Liver (tissue), 9 donors: ENCODE measurements around the gene ABCE1. TPM values are rescaled to one million over a fixed set of nuclear protein-coding genes. Genes with fewer than 3 reads are reported as not detected.

Experiments used
- DNase-seq: peaks from one replicate; pipeline ENCODE4 v3.0.0-alpha.2; 2017; ENCODE audit warnings: low spot score
- H3K27ac ChIP-seq, 2 donors: one replicate each; pipeline ENCODE4 v1.7.0; 2013; ENCODE audit warnings: inconsistent platforms in 2 of 2, low read length in 2 of 2, control low read depth in 1 of 2, low read depth in 1 of 2, mild to moderate bottlenecking in 1 of 2
- H3K27me3 ChIP-seq, 4 donors: one replicate each; pipeline versions ENCODE4 v1.6.1 to v1.7.0; 2013; ENCODE audit warnings: low read length in 3 of 4, inconsistent platforms in 1 of 4, mild to moderate bottlenecking in 1 of 4, moderate library complexity in 1 of 4; ENCODE audit not compliant: control insufficient read depth in 4 of 4, insufficient read depth in 4 of 4
- H3K36me3 ChIP-seq, 4 donors: one replicate each; pipeline versions ENCODE4 v1.6.1 to v1.7.0; 2013; ENCODE audit warnings: low read length in 3 of 4, mild to moderate bottlenecking in 3 of 4, low read depth in 1 of 4, moderate library complexity in 1 of 4; ENCODE audit not compliant: control insufficient read depth in 4 of 4, insufficient read depth in 3 of 4
- H3K4me1 ChIP-seq, 4 donors: one replicate each; pipeline versions ENCODE4 v1.6.1 to v1.7.0; 2013; ENCODE audit warnings: low read length in 3 of 4, mild to moderate bottlenecking in 3 of 4, moderate library complexity in 1 of 4; ENCODE audit not compliant: control insufficient read depth in 4 of 4, insufficient read depth in 4 of 4
- H3K4me3 ChIP-seq, 3 donors: one replicate each; pipeline versions ENCODE4 v1.6.1 to v1.7.0; 2013; ENCODE audit warnings: low read length in 3 of 3, control low read depth in 1 of 3, low read depth in 1 of 3, mild to moderate bottlenecking in 1 of 3
- H3K9ac ChIP-seq, 2 donors: one replicate each; pipeline ENCODE4 v1.7.0; 2013; ENCODE audit warnings: low read length in 2 of 2, mild to moderate bottlenecking in 2 of 2, moderate library complexity in 2 of 2, control low read depth in 1 of 2, low read depth in 1 of 2
- H3K9me3 ChIP-seq, 4 donors: one replicate each; pipeline versions ENCODE4 v1.6.1 to v1.7.0; 2013; ENCODE audit warnings: low read length in 3 of 4; ENCODE audit not compliant: control insufficient read depth in 4 of 4
- EGR1 ChIP-seq, 2 donors: IDR thresholded peaks; 2 replicates each; pipeline ENCODE4 v1.6.1; 2016 to 2018; ENCODE audit warnings: antibody characterized with exemption in 2 of 2, low read depth in 2 of 2
- FOXA1 ChIP-seq: IDR thresholded peaks from 2 replicates; pipeline ENCODE4 v1.6.1; 2016; ENCODE audit warnings: antibody characterized with exemption
- FOXA2 ChIP-seq: IDR thresholded peaks from 2 replicates; pipeline ENCODE4 v1.6.1; 2016; ENCODE audit warnings: antibody characterized with exemption
- GABPA ChIP-seq, 2 donors: IDR thresholded peaks in 1 of 2; conservative IDR thresholded peaks in 1 of 2; 2 replicates each; pipeline ENCODE4 v1.6.1; 2016; ENCODE audit warnings: antibody characterized with exemption in 2 of 2, mild to moderate bottlenecking in 1 of 2, moderate library complexity in 1 of 2
- HNF4A ChIP-seq, 2 donors: conservative IDR thresholded peaks; 2 replicates each; pipeline ENCODE4 v1.6.1; 2016; ENCODE audit warnings: antibody characterized with exemption in 2 of 2, mild to moderate bottlenecking in 2 of 2
- HNF4G ChIP-seq: IDR thresholded peaks from 2 replicates; pipeline ENCODE4 v1.6.1; 2016; ENCODE audit warnings: antibody characterized with exemption
- JUND ChIP-seq, 2 donors: IDR thresholded peaks; 2 replicates each; pipeline ENCODE4 v1.6.1; 2016; ENCODE audit warnings: antibody characterized with exemption in 2 of 2
- NR2F2 ChIP-seq: IDR thresholded peaks from 2 replicates; pipeline ENCODE4 v1.6.1; 2016; ENCODE audit warnings: antibody characterized with exemption
- RAD21 ChIP-seq, 2 donors: IDR thresholded peaks; 2 replicates each; pipeline ENCODE4 v1.6.1; 2016; ENCODE audit warnings: antibody characterized with exemption in 2 of 2, mild to moderate bottlenecking in 2 of 2
- RXRA ChIP-seq, 2 donors: IDR thresholded peaks; 2 replicates each; pipeline ENCODE4 v1.6.1; 2017 to 2018; ENCODE audit warnings: antibody characterized with exemption in 2 of 2, mild to moderate bottlenecking in 1 of 2
- SP1 ChIP-seq: IDR thresholded peaks from 2 replicates; pipeline ENCODE4 v1.6.1; 2018; ENCODE audit warnings: antibody characterized with exemption, mild to moderate bottlenecking
- TAF1 ChIP-seq: conservative IDR thresholded peaks from 2 replicates; pipeline ENCODE4 v1.6.1; 2016; ENCODE audit warnings: antibody characterized with exemption, mild to moderate bottlenecking
- YY1 ChIP-seq: IDR thresholded peaks from 2 replicates; pipeline ENCODE4 v1.6.1; 2016; ENCODE audit warnings: antibody characterized with exemption, mild to moderate bottlenecking
- WGBS: extraction: QIAGEN DNeasy Blood & Tissue Kit; methylation state at CpG from one replicate; pipeline ENCODE4 v1.1.7; 2013; 5-methylcytosine and 5-hydroxymethylcytosine counted together
- polyA plus RNA-seq, 2 donors: library from polyadenylated mRNA; stranded (reverse) in 1 of 2; unstranded in 1 of 2; fragments of 200-250 nt in 1 of 2; fragments of >200 nt in 1 of 2; fragmentation: Nextera tagmentation in 1 of 2; extraction: Ambion mirVana in 1 of 2; gene quantifications; one replicate each; pipeline versions ENCODE4 v1.2.1 to v1.2.3, GENCODE V29; 2013 to 2015
- total RNA-seq, 2 donors: library from RNA; depleted of rRNA; stranded (reverse); fragments of >200 nt; gene quantifications; one replicate each; pipeline ENCODE4 v1.2.3, GENCODE V29; 2014
- TF ChIP-seq, protein P1 (sequence below): IDR thresholded peaks from 2 replicates; pipeline ENCODE4 v1.6.1; 2016; ENCODE audit warnings: antibody characterized with exemption
- TF ChIP-seq, protein P2 (sequence below): IDR thresholded peaks from 2 replicates; pipeline ENCODE4 v1.6.1; 2016; ENCODE audit warnings: antibody characterized with exemption, mild to moderate bottlenecking
- TF ChIP-seq, protein P3 (sequence below): IDR thresholded peaks from 2 replicates; pipeline ENCODE4 v1.6.1; 2016; ENCODE audit warnings: antibody characterized with exemption
- TF ChIP-seq, protein P4 (sequence below): fragments of 150-350 bp; IDR thresholded peaks from 2 replicates; pipeline ENCODE4 v1.5.1; 2017; ENCODE audit warnings: improper control_type of control experiment, low read depth, low read length; ENCODE audit not compliant: missing input control
- TF ChIP-seq, protein P5 (sequence below): IDR thresholded peaks from 2 replicates; pipeline ENCODE4 v1.6.1; 2016; ENCODE audit warnings: antibody characterized with exemption
- donor health status: healthy.
- donor health status: healthy.
- donor health status: healthy.
- donor health status: healthy.
- donor health status: healthy.

Gene ABCE1
- total and polyA plus RNA-seq, 4 donors = 12.7 to 59.8 (median 31.0) TPM

DNA sequence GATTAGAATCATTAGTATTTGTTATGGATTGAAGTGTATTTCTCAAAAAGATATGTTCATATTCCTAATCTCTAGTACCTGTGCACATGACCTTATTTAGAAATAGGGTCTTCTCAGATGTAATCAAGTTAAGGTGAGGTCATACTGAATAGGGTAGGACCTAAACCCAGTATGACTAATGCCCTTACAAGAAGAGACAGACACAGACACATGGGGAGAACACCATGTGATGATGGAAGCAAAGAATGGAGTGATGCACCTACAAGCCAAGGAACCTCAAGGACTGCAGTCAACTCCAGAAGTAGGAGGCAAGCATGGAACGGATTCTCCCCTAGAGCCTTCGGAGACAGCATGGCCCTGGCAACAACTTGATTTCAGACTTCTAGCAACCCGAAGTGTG lies 50.9 kb downstream of the ABCE1 start:
- Histone ChIP-seq H3K9me3 (no peaks in the 10 kb centered on the region), H3K9ac (no peak overlapping the region), H3K4me3 (no peak overlapping the region), H3K4me1 (no peaks in the 10 kb centered on the region), H3K27ac (no peak overlapping the region), H3K36me3 (peaks cover 19 to 71% (median 57%) of the 10 kb centered on the region in 4 donors), H3K27me3 (no peaks in the 10 kb centered on the region)
- WGBS = over 99% methylated on average over 3 of the region's 3 CpGs
- no peak for DNase-seq
- TF ChIP-seq, protein P1, sequence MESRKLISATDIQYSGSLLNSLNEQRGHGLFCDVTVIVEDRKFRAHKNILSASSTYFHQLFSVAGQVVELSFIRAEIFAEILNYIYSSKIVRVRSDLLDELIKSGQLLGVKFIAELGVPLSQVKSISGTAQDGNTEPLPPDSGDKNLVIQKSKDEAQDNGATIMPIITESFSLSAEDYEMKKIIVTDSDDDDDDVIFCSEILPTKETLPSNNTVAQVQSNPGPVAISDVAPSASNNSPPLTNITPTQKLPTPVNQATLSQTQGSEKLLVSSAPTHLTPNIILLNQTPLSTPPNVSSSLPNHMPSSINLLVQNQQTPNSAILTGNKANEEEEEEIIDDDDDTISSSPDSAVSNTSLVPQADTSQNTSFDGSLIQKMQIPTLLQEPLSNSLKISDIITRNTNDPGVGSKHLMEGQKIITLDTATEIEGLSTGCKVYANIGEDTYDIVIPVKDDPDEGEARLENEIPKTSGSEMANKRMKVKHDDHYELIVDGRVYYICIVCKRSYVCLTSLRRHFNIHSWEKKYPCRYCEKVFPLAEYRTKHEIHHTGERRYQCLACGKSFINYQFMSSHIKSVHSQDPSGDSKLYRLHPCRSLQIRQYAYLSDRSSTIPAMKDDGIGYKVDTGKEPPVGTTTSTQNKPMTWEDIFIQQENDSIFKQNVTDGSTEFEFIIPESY = no peak
- TF ChIP-seq EGR1 (IDR thresholded peaks at IDR 0.05; ENCODE audit: low read depth in 2 of 2) (no peak), NR2F2 (no peak)

DNA sequence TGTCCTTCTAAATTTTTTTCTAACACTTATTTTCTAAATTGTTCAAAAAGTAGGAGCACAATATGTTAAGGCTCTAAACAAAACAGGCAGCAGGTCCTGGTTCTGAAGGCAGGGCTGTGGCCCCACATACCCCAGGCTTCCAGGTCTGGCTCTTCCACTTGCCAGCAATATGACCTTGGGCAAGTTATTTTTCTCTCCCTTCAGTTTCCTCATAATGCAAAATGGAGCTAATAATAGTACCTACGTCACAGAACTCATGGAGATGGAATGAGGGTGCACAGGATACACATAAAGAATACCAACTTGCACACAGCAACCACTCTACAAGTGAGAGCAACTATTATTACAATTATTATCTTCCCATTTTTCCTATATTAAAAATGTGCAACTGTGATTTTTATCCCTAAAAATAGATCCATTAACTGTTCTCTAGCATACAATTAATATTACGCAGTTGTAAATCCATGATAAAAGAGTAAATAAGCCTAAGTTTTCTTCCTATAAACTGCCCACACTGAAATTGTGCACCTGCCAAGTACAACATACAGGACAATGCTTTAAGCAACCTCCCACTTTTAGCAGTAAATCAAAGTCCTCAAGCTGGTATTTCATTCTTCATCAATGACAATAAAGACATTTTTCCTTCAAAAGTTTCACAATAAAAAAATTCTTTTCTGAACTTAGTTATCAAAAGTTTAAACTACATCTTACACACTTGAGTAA lies 55.2 kb downstream of the ABCE1 start:
- Histone ChIP-seq H3K36me3 (peaks cover 11 to 54% (median 43%) of the 10 kb centered on the region in 4 donors), H3K4me1 (no peaks in the 10 kb centered on the region), H3K9ac (no peak overlapping the region), H3K27ac (no peak overlapping the region), H3K27me3 (no peaks in the 10 kb centered on the region), H3K4me3 (no peak overlapping the region), H3K9me3 (no peaks in the 10 kb centered on the region)
- TF ChIP-seq, protein P2, sequence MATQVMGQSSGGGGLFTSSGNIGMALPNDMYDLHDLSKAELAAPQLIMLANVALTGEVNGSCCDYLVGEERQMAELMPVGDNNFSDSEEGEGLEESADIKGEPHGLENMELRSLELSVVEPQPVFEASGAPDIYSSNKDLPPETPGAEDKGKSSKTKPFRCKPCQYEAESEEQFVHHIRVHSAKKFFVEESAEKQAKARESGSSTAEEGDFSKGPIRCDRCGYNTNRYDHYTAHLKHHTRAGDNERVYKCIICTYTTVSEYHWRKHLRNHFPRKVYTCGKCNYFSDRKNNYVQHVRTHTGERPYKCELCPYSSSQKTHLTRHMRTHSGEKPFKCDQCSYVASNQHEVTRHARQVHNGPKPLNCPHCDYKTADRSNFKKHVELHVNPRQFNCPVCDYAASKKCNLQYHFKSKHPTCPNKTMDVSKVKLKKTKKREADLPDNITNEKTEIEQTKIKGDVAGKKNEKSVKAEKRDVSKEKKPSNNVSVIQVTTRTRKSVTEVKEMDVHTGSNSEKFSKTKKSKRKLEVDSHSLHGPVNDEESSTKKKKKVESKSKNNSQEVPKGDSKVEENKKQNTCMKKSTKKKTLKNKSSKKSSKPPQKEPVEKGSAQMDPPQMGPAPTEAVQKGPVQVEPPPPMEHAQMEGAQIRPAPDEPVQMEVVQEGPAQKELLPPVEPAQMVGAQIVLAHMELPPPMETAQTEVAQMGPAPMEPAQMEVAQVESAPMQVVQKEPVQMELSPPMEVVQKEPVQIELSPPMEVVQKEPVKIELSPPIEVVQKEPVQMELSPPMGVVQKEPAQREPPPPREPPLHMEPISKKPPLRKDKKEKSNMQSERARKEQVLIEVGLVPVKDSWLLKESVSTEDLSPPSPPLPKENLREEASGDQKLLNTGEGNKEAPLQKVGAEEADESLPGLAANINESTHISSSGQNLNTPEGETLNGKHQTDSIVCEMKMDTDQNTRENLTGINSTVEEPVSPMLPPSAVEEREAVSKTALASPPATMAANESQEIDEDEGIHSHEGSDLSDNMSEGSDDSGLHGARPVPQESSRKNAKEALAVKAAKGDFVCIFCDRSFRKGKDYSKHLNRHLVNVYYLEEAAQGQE = no peak
- TF ChIP-seq SP1 = no peak
- TF ChIP-seq, protein P3, sequence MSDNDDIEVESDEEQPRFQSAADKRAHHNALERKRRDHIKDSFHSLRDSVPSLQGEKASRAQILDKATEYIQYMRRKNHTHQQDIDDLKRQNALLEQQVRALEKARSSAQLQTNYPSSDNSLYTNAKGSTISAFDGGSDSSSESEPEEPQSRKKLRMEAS = no peak
- TF ChIP-seq HNF4G = no peak
- TF ChIP-seq GABPA (IDR thresholded peaks at IDR 0.05 in 1 of 2, conservative IDR thresholded peaks at IDR 0.05 in 1 of 2) = no peak
- TF ChIP-seq, protein P1 = no peak
- no peak for TF ChIP-seq JUND (IDR thresholded peaks at IDR 0.05)
- TF ChIP-seq EGR1 (IDR thresholded peaks at IDR 0.05; ENCODE audit: low read depth in 2 of 2) = no peak
- no peak for TF ChIP-seq RAD21 (IDR thresholded peaks at IDR 0.05)
- no peak for TF ChIP-seq FOXA1
- TF ChIP-seq, protein P4, sequence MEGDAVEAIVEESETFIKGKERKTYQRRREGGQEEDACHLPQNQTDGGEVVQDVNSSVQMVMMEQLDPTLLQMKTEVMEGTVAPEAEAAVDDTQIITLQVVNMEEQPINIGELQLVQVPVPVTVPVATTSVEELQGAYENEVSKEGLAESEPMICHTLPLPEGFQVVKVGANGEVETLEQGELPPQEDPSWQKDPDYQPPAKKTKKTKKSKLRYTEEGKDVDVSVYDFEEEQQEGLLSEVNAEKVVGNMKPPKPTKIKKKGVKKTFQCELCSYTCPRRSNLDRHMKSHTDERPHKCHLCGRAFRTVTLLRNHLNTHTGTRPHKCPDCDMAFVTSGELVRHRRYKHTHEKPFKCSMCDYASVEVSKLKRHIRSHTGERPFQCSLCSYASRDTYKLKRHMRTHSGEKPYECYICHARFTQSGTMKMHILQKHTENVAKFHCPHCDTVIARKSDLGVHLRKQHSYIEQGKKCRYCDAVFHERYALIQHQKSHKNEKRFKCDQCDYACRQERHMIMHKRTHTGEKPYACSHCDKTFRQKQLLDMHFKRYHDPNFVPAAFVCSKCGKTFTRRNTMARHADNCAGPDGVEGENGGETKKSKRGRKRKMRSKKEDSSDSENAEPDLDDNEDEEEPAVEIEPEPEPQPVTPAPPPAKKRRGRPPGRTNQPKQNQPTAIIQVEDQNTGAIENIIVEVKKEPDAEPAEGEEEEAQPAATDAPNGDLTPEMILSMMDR = no peak
- TF ChIP-seq TAF1 = no peak
- no peak for TF ChIP-seq YY1
- TF ChIP-seq RXRA (IDR thresholded peaks at IDR 0.05) = no peak
- TF ChIP-seq, protein P5, sequence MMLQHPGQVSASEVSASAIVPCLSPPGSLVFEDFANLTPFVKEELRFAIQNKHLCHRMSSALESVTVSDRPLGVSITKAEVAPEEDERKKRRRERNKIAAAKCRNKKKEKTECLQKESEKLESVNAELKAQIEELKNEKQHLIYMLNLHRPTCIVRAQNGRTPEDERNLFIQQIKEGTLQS = no peak
- no peak for TF ChIP-seq FOXA2
- no peak for TF ChIP-seq HNF4A (conservative IDR thresholded peaks at IDR 0.05)
- TF ChIP-seq NR2F2 = no peak
- 92% methylated on average over 2 of the region's 2 CpGs for WGBS
- no peak for DNase-seq
